ENCODE data around the gene LRP1. TPM values are rescaled to one million over a fixed set of nuclear protein-coding genes. Genes with fewer than 3 reads are reported as not detected.
"Not testable (repeated sequence)": the region's sequence is repeated elsewhere in the genome, so short reads cannot be mapped to it uniquely, and the experiment has no call there.

LRP1 gene
- total RNA-seq, 4 donors from 2014 or later = 83.1 to 149 (median 106) TPM

- Histone ChIP-seq H3K27ac (no peak overlapping the region), H3K36me3 (no peaks in the 10 kb centered on the region), H3K27me3 (no peaks in the 10 kb centered on the region), H3K4me3 (no peak overlapping the region), H3K9me3 (no peaks in the 10 kb centered on the region), H3K4me1 (peaks cover 6% of the 10 kb centered on the region)
- 87% methylated on average over 5 of the region's 5 CpGs for WGBS
- no peak for TF ChIP-seq POLR2A (IDR thresholded peaks at IDR 0.05)
- TF ChIP-seq CTCF (IDR thresholded peaks at IDR 0.05) = no peak
- DNase-seq (ENCODE audit: low spot score in 2 of 2) = no peak
Observed at GRCh38 chr12:57119294-57120085, 8.8 kb upstream of the LRP1 start.

- not testable (repeated sequence) for H3K36me3 ChIP-seq; H3K27me3 ChIP-seq; DNase-seq (ENCODE audit: low spot score in 2 of 2); H3K27ac ChIP-seq; H3K9me3 ChIP-seq; H3K4me1 ChIP-seq; H3K4me3 ChIP-seq
- WGBS = 89% methylated on average over 11 of the region's 11 CpGs
Observed at GRCh38 chr12:57120718-57121117, 7.6 kb upstream of the LRP1 start.

GRCh38 chr12:57123813-57124212 is 4.5 kb upstream of the LRP1 start:
- DNase-seq (ENCODE audit: low spot score in 2 of 2) = no peak
- WGBS = 45% methylated on average over 2 of the region's 2 CpGs
- Histone ChIP-seq H3K27ac (no peak overlapping the region), H3K36me3 (no peaks in the 10 kb centered on the region), H3K9me3 (no peaks in the 10 kb centered on the region), H3K27me3 (no peaks in the 10 kb centered on the region), H3K4me3 (no peak overlapping the region), H3K4me1 (peaks cover 21% of the 10 kb centered on the region)
- TF ChIP-seq POLR2A (IDR thresholded peaks at IDR 0.05) (no peak), CTCF (IDR thresholded peaks at IDR 0.05) (no peak), POLR2AphosphoS5 (IDR thresholded peaks at IDR 0.05) (no peak), EP300 (IDR thresholded peaks at IDR 0.05) (no peak)

- Histone ChIP-seq H3K4me1 (peaks cover 24% of the 10 kb centered on the region), H3K9me3 (no peaks in the 10 kb centered on the region), H3K4me3 (no peak overlapping the region), H3K36me3 (no peaks in the 10 kb centered on the region), H3K27ac (no peak overlapping the region), H3K27me3 (no peaks in the 10 kb centered on the region)
- 14% methylated on average over 10 of the region's 10 CpGs for WGBS
- TF ChIP-seq CTCF (IDR thresholded peaks at IDR 0.05) = peak; percentile 94 to 98
- no peak for TF ChIP-seq POLR2AphosphoS5 (IDR thresholded peaks at IDR 0.05)
- DNase-seq (ENCODE audit: low spot score in 2 of 2) = peak in 1 of 2 donors; percentile 80
Observed at GRCh38 chr12:57124261-57124877, 3.9 kb upstream of the LRP1 start.

- no peak for TF ChIP-seq CTCF (IDR thresholded peaks at IDR 0.05)
- no peak for TF ChIP-seq POLR2A (IDR thresholded peaks at IDR 0.05)
- no peak for TF ChIP-seq EP300 (IDR thresholded peaks at IDR 0.05)
- no peak for TF ChIP-seq POLR2AphosphoS5 (IDR thresholded peaks at IDR 0.05)
- 88% methylated on average over 11 of the region's 11 CpGs for WGBS
- H3K27ac ChIP-seq = no peak overlapping the region
- H3K27me3 ChIP-seq = no peaks in the 10 kb centered on the region
- no peak overlapping the region for H3K4me3 ChIP-seq
- DNase-seq (ENCODE audit: low spot score in 2 of 2) = no peak
- peaks cover 40% of the 10 kb centered on the region for H3K4me1 ChIP-seq
- H3K36me3 ChIP-seq = no peaks in the 10 kb centered on the region
- no peaks in the 10 kb centered on the region for H3K9me3 ChIP-seq
Observed at GRCh38 chr12:57126061-57126460, 2.2 kb upstream of the LRP1 start.
